ENCODE results near the gene PSMA5.

DNA sequence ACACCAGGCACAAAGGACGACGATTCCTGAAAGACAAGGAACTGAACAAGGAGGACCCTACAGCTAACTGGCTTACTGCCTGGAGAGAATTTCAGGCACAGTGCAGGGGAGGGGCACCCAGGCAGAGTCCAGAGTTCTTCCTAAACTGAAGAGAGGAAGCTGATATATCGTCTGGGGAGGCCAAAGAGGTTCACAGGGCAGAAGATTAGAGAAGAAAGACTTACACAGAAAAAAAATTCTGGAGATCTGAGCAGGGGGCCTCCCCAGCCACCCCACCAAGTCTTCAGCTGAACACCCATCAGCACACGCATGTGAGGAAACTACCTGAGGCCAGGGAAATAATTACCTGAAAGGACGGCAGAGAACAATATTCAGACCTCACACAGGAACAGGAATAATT is 53.1 kb downstream of the PSMA5 start:
- TF ChIP-seq, protein P1, sequence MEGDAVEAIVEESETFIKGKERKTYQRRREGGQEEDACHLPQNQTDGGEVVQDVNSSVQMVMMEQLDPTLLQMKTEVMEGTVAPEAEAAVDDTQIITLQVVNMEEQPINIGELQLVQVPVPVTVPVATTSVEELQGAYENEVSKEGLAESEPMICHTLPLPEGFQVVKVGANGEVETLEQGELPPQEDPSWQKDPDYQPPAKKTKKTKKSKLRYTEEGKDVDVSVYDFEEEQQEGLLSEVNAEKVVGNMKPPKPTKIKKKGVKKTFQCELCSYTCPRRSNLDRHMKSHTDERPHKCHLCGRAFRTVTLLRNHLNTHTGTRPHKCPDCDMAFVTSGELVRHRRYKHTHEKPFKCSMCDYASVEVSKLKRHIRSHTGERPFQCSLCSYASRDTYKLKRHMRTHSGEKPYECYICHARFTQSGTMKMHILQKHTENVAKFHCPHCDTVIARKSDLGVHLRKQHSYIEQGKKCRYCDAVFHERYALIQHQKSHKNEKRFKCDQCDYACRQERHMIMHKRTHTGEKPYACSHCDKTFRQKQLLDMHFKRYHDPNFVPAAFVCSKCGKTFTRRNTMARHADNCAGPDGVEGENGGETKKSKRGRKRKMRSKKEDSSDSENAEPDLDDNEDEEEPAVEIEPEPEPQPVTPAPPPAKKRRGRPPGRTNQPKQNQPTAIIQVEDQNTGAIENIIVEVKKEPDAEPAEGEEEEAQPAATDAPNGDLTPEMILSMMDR (IDR thresholded peaks at IDR 0.05) = no peak
- TF ChIP-seq POLR2A (IDR thresholded peaks at IDR 0.05) = no peak

Data from Peyer's patch (tissue), 4 donors.